HG03103 (cell line): Measurements from ENCODE around the gene MBD6.

Experiments
- ATAC-seq: cut with Tn5 transposase; IDR thresholded peaks from one replicate; pipeline ENCODE4 v1.9.1; 2021; ENCODE audit warnings: low read depth; ENCODE audit not compliant: unreplicated experiment

Gene MBD6

GRCh38 chr12:57525615-57526383 is 3.2 kb downstream of the MBD6 start:
- ATAC-seq = no peak

GRCh38 chr12:57526477-57527126 is 4.0 kb downstream of the MBD6 start:
- no peak for ATAC-seq

DNA sequence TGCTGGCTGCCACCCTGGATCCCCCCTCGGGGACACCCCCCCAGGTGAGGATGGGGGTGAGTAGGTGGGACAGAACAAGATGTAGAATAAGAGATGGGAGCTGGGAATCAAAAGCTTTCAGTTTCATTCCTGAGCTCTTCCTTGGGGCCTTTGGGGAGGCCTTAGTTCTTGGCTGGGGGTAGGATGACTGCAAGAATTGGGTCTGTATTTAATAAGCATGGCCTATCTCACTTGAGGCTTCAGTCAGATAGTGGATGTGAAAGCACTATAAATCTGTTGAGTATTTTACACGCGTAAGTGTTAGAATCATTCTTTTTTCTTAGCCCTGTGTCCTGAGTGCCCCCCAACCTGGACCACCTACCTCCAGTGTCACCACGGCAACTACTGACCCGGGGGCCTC is 4.6 kb downstream of the MBD6 start:
- ATAC-seq = no peak

DNA sequence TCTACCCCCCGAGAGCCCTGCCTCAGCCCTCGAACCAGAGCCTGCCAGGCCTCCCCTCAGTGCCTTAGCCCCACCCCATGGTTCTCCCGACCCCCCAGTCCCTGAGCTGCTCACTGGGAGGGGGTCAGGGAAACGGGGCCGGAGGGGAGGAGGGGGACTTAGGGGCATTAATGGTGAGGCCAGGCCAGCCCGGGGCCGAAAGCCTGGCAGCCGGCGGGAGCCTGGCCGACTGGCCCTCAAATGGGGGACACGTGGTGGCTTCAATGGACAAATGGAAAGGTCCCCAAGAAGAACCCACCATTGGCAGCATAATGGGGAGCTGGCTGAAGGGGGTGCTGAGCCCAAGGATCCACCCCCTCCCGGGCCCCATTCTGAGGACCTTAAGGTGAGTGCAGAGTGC is 5.6 kb downstream of the MBD6 start:
- no peak for ATAC-seq

- ATAC-seq = no peak
These were observed 6.4 kb downstream of the MBD6 start for GRCh38 chr12:57528831-57529555.

DNA sequence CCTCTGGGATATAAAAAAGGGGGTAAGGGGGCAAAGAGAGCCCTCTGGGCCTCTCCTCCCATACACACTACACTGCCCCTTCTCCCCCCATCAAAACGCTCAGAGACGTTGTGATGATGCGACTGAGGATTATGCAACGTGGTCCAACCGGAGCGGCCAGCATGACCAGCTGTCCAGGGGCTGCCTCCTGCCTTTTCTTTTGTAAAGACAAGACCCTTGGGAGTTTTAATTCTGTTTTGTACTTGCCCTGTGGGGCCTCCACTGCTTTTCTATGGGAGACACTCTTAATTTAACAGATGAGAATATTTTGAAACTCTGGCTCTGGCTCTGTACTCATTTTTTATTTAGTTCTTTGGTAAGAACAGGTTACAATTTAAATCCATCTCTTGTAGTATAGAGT is 7.2 kb downstream of the MBD6 start:
- ATAC-seq = no peak

GRCh38 chr12:57530396-57531142 is 7.9 kb downstream of the MBD6 start:
- no peak for ATAC-seq

- ATAC-seq = no peak
These were observed 9.2 kb downstream of the MBD6 start for GRCh38 chr12:57531836-57532235.

DNA sequence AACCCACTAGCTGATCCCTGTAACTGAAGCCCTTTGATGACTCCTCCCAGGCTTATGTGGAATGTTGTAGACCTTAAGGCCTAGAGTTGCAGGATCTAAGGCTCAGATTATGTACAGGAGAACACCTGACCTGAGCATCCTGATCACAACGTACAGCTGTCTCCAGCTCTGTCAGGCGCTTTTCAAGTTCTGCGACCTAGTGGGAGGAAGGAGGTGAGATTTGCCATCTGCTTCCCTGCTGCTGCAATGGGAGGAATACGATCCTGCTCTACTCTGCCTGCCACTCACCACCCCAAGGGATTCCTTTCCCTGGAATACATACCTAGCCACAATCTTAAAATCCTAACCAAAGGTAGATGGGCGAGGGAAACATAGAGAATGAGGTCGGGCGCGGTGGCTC is 10.5 kb downstream of the MBD6 start:
- no peak for ATAC-seq

GRCh38 chr12:57534250-57534649 is 11.6 kb downstream of the MBD6 start:
- no peak for ATAC-seq

- no peak for ATAC-seq
These were observed 12.4 kb downstream of the MBD6 start for GRCh38 chr12:57534991-57535543.

- no peak for ATAC-seq
These were observed 13.4 kb downstream of the MBD6 start for GRCh38 chr12:57535764-57536596.

DNA sequence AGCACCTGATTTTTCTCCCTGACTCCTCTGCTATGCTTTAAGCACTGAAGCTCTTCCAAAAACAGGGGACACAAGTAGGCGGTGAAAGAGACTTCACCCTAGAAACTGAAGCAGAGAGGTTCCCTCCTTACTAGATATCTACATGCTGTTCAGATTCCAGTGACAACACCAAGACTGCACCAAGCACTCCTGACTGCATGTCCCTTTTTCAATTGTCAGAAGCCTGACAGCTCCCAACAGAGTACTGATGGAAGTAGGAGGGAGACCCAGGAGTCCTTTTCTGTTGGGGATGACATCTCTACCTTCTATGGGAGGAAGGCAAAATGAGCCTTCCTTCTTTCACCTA is 13.9 kb downstream of the MBD6 start:
- ATAC-seq = no peak

DNA sequence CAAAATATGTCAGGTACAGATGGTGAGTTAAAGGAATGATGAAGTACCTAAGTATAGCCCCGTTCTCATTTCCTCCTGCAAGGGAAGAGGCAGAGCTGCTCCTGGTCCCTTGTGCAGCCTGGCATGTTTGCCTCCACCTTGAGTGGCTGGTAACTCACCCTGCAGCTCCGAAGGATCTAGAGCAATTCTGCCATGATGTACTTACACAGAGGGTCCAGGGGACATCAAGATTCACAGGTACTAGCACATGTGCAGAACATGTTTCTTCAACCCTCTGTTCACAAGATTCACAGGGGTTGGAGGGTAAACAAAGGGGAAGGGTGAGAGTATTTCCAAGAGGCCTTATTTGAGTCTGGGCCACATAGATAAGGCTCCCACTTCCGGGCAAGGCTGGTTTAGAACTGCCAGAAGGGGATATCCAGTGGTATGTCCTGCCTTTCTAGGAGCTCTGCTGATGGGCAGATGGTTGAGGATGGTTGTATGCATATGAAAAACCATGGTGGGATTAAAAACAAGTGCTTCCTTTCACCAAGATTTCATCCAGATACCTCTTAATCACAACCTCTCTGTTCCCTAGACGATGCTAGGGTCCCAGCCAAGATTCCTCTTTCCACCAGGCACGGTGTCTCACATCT is 16.6 kb downstream of the MBD6 start:
- no peak for ATAC-seq

GRCh38 chr12:57541001-57541400 is 18.4 kb downstream of the MBD6 start:
- ATAC-seq = no peak

- no peak for ATAC-seq
These were observed 19.1 kb downstream of the MBD6 start for GRCh38 chr12:57541717-57542116.

- ATAC-seq = no peak
These were observed 21.0 kb downstream of the MBD6 start for GRCh38 chr12:57543581-57543980.

- no peak for ATAC-seq
These were observed 23.3 kb downstream of the MBD6 start for GRCh38 chr12:57545809-57546437.
